IPS-18c (cell line): ENCODE measurements around the gene SSC4D.
"Not testable (repeated sequence)": the region's sequence is repeated elsewhere in the genome, so short reads cannot be mapped to it uniquely, and the experiment has no call there.

Source experiments
- H3K4me3 ChIP-seq: 2 replicates; pipeline ENCODE4 v1.7.0; 2013; ENCODE audit warnings: low read depth, mild to moderate bottlenecking, low read length, moderate library complexity; ENCODE audit not compliant: insufficient read depth
- H3K9me3 ChIP-seq: one replicate; pipeline ENCODE4 v1.6.1; 2013; ENCODE audit warnings: mild to moderate bottlenecking, low read length, moderate library complexity; ENCODE audit not compliant: control insufficient read depth, insufficient read depth

SSC4D gene

DNA sequence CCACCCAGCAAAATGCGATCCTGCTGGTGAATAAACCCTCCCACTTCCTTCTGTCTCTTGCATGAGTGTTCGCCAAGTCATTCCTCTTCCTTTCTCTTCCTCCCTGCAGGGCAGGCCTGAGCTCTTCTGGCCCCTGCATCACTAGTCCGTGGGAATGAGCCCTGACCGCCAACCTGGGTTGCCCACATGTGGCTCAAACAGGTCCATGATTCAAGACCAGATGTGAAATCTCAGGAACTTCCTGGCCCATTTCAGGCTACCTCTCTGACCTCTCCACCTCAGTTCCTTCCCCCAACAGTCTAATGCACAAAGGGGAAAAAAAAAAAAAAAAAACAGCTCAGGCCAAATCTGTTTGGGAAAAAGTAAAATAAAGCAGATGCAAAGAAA is 45.3 kb downstream of the SSC4D start:
- no peak overlapping the region for H3K4me3 ChIP-seq
- peaks cover 2% of the 10 kb centered on the region for H3K9me3 ChIP-seq

DNA sequence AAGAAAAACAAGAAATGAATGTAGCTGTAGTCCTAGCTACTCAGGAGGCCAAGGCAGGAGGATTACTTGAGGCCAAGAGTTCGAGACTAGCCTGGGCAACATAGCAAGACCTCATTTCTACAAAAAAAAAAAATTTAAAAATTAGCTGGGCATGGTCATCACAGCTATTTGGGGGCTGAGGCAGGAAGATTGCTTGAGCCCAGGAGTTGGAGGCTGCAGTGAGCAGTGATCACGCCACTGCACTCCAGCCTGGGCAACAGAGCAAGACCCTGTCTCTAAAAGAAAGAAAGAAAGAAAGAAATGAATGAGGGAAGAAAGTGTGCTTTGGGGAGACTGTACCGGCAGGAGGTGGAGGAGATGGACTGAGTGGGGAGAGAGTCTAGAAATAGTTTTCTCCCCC is 45.7 kb downstream of the SSC4D start:
- not testable (repeated sequence) for H3K9me3 ChIP-seq, H3K4me3 ChIP-seq

DNA sequence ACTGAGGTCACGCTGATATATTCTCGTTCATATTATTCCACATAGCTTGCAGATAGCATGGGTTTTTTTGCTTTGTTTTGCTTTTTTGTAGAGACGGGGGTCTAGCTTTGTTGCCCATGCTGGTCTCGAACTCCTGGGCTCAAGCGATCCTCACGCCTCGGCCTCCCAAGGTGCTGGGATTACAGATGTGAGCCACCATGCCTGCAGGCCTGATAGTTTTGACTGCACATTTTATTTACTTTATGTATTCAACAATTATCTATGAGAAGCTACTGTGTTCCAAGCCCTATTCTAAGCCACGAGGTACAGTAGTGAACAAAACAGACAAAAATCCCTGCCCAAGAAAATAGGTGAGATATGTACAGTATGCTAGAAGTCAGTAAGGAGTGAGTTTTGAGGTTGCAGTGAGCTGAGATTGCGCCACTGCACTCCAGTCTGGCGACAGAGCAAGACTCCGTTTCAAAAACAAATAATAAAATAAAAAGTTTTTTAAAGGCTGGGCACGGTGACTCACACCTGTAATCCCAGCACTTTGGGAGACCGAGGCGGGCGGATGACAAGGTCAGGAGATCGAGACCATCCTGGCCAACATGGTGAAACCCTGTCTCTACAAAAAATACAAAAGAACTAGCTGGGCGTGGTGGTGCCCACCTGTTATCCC is 49.4 kb downstream of the SSC4D start:
- H3K4me3 ChIP-seq, result peak overlapping the region; percentile 99; the same call in 1 of the 2 replicates
- peaks cover 2% of the 10 kb centered on the region for H3K9me3 ChIP-seq

DNA sequence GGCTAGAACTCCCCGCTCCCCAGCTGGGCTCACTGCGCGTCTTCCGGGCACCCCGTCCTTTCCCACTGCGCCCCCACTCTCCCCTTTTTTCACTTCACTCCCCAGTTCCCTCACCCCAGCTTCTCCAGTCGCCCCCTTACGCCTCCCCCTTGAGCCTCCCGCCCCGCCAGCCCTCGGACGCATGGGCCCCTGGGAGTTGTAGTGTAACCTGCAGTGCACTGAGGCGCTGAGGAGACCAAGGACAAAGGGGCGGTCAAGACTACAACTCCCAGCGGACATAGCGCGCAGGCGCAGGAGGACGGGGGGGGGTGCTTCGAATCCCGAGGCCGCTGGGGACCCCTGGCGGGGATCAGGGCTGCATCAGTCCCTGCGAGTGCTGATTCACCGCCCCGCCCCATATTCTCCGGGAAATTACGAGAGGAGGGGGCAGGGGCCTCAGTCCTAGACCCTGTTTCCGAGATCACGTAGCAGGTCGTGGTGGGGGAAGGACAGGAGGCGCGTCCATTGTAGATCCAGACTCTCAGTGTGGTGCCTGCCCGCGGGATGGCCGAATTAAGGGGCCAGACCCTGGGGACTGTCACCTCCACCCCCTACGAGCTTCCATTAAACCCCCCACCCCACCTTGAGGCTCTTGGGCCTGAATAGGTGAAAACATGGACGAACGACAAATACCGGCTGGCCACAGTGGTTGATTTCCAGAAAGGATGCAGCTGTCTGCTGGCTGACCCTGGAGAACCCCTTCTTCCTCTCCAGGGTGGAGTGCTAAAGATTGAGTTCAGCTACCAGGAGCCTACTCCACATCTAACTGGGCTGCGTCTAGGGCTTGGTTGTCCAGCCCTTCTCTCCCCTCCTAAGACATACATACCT is 50.2 kb downstream of the SSC4D start:
- Histone ChIP-seq H3K4me3 (peak overlapping the region; percentile 99), H3K9me3 (peaks cover 2% of the 10 kb centered on the region)

DNA sequence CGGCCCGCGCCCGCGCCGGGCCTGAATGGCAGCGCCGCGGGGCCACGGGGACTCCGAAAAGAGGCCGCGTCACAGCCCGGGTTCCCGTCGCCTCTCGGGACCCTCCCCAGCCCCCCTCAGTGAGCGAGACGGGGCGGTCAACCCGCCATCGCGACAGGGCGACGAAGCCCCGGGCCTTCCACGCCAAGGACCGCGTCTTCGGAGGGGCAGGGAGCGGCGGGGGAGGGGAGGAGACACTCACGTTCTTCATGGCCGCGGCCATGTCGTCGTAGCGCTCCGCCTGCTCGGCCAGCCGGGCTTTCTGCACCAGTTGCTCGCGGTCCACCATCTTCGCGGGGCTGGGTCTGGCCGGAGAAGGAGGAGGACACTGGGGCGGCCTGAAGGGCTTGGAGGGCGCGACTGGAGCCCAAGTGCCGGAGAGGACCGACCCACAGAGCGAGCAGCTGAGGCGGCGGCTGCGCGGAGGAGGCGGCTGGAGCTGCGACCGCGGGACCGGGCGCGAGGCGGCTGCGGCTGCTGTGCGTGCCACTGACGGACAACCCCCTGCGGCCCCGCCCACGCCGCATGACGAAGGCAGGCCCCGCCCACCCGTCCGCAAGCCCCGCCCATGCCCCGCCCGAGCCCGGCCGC is 50.9 kb downstream of the SSC4D start, which contains the start of gene YWHAG:
Gene YWHAG (minus strand): TSS at position 511 of the 630 bp plus-strand sequence. CDS start 183 bp downstream, at position 328.
- H3K9me3 ChIP-seq, result peaks cover 2% of the 10 kb centered on the region
- peak within 1 kb of the TSS; percentile 99 for H3K4me3 ChIP-seq

DNA sequence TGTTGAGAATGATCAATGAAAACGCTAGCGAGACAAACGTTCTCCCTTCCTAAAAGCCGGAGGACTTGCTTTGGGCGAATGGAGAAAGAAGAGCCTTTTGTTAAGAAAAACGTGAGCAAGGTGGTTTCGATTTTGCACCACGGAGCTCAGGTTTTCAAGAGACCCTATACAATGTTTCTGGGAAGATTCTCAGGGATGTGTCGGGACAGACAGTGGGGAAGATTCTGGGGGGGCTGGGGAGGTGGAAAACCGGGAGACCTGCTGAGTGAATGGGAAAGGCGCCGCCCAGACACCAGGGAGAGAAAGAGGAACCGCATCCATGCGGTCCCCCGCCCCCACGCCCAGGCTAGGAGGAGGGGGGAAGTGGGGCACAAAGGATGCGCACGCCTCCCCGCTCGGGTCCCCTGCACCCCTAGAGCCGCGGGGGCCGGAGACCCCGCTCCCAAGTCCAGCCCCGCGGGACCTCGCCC is 51.5 kb downstream of the SSC4D start:
- peak overlapping the region; percentile 99 for H3K4me3 ChIP-seq
- peaks cover 2% of the 10 kb centered on the region for H3K9me3 ChIP-seq

DNA sequence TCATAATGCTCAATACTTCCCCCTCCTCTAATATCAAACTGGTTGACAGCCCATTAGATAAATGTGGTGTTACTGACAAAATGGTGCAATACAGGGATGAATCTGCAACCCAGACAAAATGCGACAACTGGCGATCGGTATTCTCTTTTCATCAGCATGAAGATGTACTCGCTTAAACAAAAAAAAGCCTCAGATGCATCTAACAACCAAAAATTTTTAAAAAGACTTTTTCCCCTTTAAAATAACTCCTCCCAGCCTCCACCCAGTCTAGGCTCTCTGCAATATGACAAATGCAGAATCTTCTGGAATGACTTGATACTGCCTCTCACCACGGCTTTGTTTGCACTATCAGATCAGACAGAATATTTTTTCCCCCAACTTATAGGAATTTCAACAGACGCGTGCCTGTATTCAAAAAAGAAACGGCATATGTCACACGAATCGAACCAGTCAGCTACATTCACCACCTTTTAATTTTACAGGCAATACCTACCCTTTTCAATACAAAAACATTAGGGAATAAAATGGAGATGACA is 52.0 kb downstream of the SSC4D start:
- H3K9me3 ChIP-seq, result peaks cover 2% of the 10 kb centered on the region
- peak overlapping the region; percentile 99 for H3K4me3 ChIP-seq

DNA sequence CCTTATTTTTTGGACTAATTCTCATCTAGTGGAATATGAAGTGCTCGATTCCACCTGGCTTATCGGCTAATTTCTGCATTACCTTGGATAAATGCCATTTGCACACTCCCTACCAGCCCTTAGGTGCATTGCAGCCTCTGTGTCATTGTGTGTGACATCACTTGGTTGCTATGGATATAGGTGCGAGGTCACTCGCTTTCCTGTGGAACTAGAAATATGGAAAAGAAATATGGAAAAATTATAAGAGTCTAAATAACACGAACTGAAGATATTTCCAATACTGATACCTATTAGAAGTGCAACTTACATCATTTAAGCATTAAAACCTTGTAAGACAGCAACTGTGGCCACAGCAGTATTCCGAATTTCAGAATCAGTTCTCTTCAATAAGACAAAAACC is 52.7 kb downstream of the SSC4D start:
- Histone ChIP-seq H3K9me3 (peaks cover 2% of the 10 kb centered on the region), H3K4me3 (peak overlapping the region; percentile 30)

DNA sequence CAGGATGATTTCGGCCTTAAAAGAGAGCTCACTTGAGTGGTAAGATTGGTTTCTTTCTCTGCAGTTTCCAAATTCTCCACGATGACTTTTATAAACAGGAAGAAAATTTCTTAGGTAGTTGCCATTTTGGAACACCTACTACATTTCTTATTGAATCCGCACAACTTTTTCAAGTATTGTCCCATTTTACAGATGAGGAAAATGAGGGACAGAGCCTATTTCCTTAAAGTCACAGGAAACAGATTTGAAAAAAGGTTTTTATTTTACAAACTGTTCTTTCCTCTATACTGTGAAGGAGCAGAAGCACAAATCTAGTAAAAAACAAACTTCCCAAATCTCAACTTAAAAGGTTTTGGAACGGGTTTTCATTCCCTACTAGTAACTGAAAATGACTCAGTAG is 53.4 kb downstream of the SSC4D start:
- Histone ChIP-seq H3K4me3 (no peak overlapping the region), H3K9me3 (no peaks in the 10 kb centered on the region)

DNA sequence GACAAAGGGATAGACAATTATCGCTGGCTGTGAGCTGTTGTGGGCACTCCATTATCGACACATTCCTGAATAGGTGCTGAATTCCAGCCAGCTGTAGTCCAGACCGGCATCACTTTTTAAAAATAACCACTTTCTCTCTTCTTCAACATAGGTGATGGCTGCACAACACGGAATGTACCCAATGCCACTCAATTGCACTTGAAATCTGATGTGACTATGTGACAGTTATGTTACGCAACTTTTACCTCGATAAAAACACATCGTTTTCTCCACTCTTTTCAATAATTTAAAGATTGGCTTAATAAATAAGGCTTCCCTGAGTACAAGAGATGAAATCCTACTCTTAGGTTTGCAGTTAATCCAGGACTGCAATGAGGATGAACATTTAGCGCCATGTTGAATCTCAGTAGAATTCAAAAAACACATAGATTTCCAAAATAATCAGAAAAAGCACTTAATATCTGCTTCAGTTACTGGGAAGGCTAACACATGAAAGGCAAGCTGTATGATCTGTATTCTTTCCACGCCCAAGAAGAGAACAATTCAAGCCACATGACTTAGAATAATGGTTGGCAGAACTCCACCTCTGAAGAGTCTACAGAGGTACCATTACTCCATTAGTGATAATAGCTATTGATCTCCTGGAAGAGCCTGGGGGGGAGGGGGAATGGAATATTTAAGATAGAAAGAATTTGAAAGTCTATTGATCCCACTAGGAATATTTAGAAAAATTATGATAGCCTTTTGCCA is 54.3 kb downstream of the SSC4D start:
- no peak overlapping the region; the same call in 1 of the 2 replicates for H3K4me3 ChIP-seq
- H3K9me3 ChIP-seq, result no peaks in the 10 kb centered on the region

DNA sequence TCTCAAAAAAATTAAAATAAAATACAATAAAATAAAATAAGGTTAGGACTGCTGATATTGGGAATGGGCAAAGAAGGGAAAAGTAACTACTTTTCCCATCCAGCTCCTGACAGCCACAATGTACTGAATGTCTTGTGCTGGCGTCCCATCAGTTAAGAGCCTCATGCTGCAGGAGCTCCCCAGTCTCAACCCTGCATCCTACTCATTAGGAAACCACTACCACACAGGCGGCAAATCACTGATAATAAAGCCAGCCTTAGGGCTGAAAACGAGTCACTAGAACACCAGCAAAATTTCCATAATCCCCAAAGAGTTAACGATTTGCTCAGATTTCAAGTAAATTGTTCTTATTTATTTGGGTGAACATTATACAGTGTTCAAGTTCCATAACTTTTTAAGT is 55.0 kb downstream of the SSC4D start:
- Histone ChIP-seq H3K4me3 (no peak overlapping the region; the same call in 1 of the 2 replicates), H3K9me3 (no peaks in the 10 kb centered on the region)

DNA sequence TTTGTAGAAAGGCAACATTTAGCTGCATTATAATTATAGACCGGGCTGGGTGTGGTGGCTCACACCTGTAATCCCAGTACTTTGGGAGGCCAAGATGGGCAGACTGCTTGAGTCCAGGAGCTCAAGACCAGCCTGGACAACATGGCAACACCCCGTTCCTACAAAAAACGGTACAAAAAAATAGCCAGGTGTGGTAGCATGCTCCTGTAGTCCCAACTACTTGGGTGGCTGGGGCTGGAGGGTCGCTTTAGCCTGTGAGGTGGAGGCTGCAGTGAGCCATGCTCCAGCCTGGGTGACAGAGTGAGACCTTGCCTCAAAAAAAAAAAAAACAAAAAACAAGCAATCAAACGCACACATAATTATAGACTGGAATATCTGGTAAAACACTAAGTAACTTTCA is 55.8 kb downstream of the SSC4D start:
- Histone ChIP-seq H3K9me3 (no peaks in the 10 kb centered on the region), H3K4me3 (no peak overlapping the region)

DNA sequence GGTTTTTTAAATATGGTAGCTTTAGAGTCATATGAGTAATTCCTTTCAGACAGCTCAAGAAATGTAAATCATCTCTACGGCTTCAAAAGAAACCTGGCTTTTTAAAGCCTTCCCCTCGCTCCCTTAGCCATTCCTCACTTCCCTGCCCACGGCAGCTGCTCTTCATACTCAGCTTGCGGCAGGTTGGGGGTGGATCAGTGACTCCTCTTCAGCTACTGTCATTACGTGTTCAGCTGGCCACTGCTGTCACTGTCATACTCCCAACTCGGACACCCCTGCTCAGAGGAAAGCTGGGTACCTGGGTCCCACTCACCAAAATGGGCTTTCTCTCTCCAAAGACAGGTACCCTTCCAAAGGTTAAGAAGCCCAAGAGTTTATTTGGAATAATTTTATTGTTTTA is 57.3 kb downstream of the SSC4D start:
- no peaks in the 10 kb centered on the region for H3K9me3 ChIP-seq

DNA sequence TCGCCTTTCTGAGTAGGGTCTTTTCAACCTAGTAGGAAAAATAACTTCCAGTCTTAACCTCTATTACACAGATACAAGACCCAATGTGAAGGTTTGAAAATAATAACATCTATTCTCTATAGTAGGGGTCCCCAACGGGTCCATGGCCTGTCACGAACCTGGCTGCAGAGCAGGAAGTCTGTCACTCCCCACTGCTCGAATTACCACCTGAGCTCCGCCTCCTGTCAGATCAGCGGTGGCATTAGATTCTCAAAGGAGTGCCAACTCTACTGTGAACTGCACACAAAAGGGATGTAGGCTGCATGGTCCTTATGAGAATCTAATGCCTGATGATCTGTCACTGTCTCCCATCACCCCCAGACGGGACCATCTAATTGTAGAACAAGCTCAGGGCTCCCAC is 58.1 kb downstream of the SSC4D start:
- Histone ChIP-seq H3K9me3 (no peaks in the 10 kb centered on the region), H3K4me3 (no peak overlapping the region)

More for the DNA sequence above, 57.3 kb downstream of the SSC4D start:
- H3K4me3 ChIP-seq, result no peak overlapping the region

DNA sequence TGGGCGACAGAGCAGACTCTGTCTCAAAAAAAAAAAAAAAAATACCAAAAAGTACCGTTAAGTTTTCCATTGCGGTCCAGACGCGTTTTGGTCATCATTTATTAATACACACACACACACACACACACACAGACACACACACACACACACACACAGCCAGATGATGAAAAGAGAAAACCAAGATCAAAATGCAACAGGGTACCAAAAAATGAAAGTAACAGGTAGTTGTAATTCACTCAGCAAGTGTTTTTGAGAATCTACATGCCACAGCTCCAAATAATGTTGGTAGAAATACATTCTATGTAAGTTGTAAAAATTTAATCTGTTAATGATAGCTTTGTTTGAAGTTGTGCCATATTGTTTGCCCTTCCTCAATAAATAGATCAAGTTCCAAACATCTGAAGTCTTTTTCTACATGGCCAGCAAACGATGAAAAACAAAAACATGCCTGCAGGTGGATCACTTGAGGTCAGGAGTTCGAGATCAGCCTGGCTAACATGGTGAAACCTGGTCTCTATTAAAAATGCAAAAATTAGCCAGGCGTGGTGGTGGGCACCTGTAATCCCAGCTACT is 60.1 kb downstream of the SSC4D start:
- Histone ChIP-seq H3K4me3 (no peak overlapping the region), H3K9me3 (no peaks in the 10 kb centered on the region)

DNA sequence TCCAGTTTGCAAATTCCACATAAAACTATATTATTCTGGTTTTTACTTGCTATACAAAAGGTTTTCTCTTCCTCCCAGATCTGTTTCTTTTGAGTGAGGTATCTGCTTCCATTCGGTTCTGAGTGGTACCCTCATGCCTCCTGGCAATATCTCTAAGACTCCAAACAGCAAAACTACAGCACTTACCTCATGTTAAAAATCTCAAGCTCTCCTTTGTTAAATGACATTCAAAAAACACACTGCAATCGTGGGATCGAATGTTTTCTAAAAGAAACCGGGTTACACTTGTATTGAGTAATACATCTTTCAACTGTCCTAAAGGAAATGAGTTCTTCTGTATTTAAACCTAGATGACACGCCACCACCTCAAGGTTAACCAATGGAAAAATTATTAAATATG is 61.8 kb downstream of the SSC4D start:
- H3K9me3 ChIP-seq, result no peaks in the 10 kb centered on the region
- H3K4me3 ChIP-seq, result no peak overlapping the region

DNA sequence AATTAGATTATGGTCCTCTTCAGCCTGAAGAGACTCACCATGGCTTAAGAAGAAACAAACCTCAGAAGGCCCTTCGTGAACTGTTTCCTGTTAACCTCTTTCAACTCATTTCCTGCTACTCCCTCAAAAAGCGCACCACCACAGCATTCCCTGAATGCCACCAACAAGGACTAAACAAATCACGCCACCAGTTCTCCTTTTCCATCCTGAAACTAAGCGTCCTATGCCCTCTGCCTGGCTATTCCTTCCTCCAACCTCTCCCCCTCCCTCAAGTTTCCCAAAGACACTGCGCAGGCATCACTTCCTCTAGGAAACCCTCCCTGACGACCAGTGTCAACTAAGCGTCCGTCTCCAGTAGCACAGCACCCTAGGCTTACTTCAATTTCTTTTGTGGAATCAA is 62.7 kb downstream of the SSC4D start:
- no peaks in the 10 kb centered on the region for H3K9me3 ChIP-seq

More for the DNA sequence above, 62.7 kb downstream of the SSC4D start:
- no peak overlapping the region for H3K4me3 ChIP-seq
